Measurements from ENCODE around the gene CMSS1. TPM values are rescaled to one million over a fixed set of nuclear protein-coding genes. Genes with fewer than 3 reads are reported as not detected.

Gene CMSS1
- total and polyA plus RNA-seq, 2 of the 13 experiments (the other 11 are each of a cell fraction or from before 2014, with no cell fraction given): 6.4 to 48.7 TPM

- TF ChIP-seq NPAS2 (CRISPR knock-in tag; IDR thresholded peaks at IDR 0.05; ENCODE audit: borderline replicate concordance): no peak
- no peak for TF ChIP-seq ZMYM3 (CRISPR knock-in tag; IDR thresholded peaks at IDR 0.05)
- TF ChIP-seq ELK4 (CRISPR knock-in tag; IDR thresholded peaks at IDR 0.05; ENCODE audit: borderline replicate concordance): no peak
- TF ChIP-seq ATF7 (IDR thresholded peaks at IDR 0.05): no peak
- TF ChIP-seq ATF7 (CRISPR knock-in tag; IDR thresholded peaks at IDR 0.05): no peak
These were observed 211.4 kb downstream of the CMSS1 start (continued) for GRCh38 chr3:100029052-100029451.

- no peak overlapping the region for H2AFZ ChIP-seq (ENCODE audit: low read length)
- no peaks in the 10 kb centered on the region for H3K9me3 ChIP-seq (ENCODE audit: low read length)
- FAIRE-seq: no peak
- no peak overlapping the region for H3K9ac ChIP-seq (ENCODE audit: insufficient read depth, low read depth, low read length)
- intact Hi-C loops (cut with micrococcal nuclease; ENCODE audit: unreplicated experiment) (no loop called here), in situ Hi-C loops (cut with HindIII; ENCODE audit: extremely low pct_ligation_motif_present, low pct_unique_long_range_greater_than_20kb) (no loop called here)
- H4K20me1 ChIP-seq (ENCODE audit: insufficient read depth, low read length): no peaks in the 10 kb centered on the region
- no peak for DNase-seq (ENCODE audit: low spot score)
- H3K27me3 ChIP-seq (ENCODE audit: control insufficient read depth in 1 of 2, insufficient read depth in 2 of 2, low read length in 2 of 2): no peaks in the 10 kb centered on the region
- CTCF ChIA-PET (ENCODE audit: low intra/inter-chr PET ratio, low total read pairs): no interaction called here
- no peak overlapping the region for H3K4me3 ChIP-seq (replicated peaks in 1 of 3; ENCODE audit: insufficient read depth in 1 of 3, low read depth in 2 of 3, low read length in 3 of 3)
- POLR2A ChIA-PET: no interaction called here
- H3K4me2 ChIP-seq (ENCODE audit: low read depth, low read length): no peak overlapping the region
- no TSS peak for BruUV-seq (replicated peaks)
- H3K4me1 ChIP-seq (ENCODE audit: insufficient read depth, low read length): peaks cover 24% of the 10 kb centered on the region
- H3K79me2 ChIP-seq (ENCODE audit: insufficient read depth, low read length): no peaks in the 10 kb centered on the region
- no peaks in the 10 kb centered on the region; a peak in 1 of 5 replicates for H3K36me3 ChIP-seq (replicated peaks in 1 of 2; ENCODE audit: control insufficient read depth in 1 of 2, insufficient read depth in 2 of 2, low read length in 2 of 2)
- H3K27ac ChIP-seq (ENCODE audit: extremely low read length, insufficient read depth, low read length): no peak overlapping the region
- WGBS (ENCODE audit: low lambda C conversion rate): 78% methylated on average over 2 of the region's 2 CpGs
- ATAC-seq: no peak
- TF ChIP-seq IRF2 (CRISPR knock-in tag; IDR thresholded peaks at IDR 0.05): no peak
- no peak for TF ChIP-seq ZBTB33 (CRISPR knock-in tag; IDR thresholded peaks at IDR 0.05)
- no peak for TF ChIP-seq GZF1 (CRISPR knock-in tag; IDR thresholded peaks at IDR 0.05)
- TF ChIP-seq PCBP1 (IDR thresholded peaks at IDR 0.05; ENCODE audit: borderline replicate concordance, low read depth, low read length): no peak
- no peak for TF ChIP-seq ZNF274 (CRISPR knock-in tag; IDR thresholded peaks at IDR 0.05)
- TF ChIP-seq ZNF510 (CRISPR knock-in tag; IDR thresholded peaks at IDR 0.05; ENCODE audit: low read depth): no peak
- no peak for TF ChIP-seq ZNF253 (CRISPR knock-in tag; IDR thresholded peaks at IDR 0.05; ENCODE audit: borderline replicate concordance)
- TF ChIP-seq GLMP (CRISPR knock-in tag; IDR thresholded peaks at IDR 0.05; ENCODE audit: borderline replicate concordance): no peak
- no peak for TF ChIP-seq MAFG (CRISPR knock-in tag; IDR thresholded peaks at IDR 0.05)
- no peak for TF ChIP-seq REXO4 (CRISPR knock-in tag; IDR thresholded peaks at IDR 0.05; ENCODE audit: borderline replicate concordance)
- TF ChIP-seq ZNF232 (CRISPR knock-in tag; IDR thresholded peaks at IDR 0.05; ENCODE audit: borderline replicate concordance): no peak
- no peak for TF ChIP-seq ARID5B (CRISPR knock-in tag; IDR thresholded peaks at IDR 0.05)
These were observed 212.0 kb downstream of the CMSS1 start for GRCh38 chr3:100029689-100030088.

Data from HepG2 (cell line).